H9 (cell line): Measurements from ENCODE around the gene DENND1A. TPM values are rescaled to one million over a fixed set of nuclear protein-coding genes. Genes with fewer than 3 reads are reported as not detected.

Source experiments
- DNase-seq: peaks from one replicate; pipeline ENCODE4 v3.0.0-alpha.2; 2017
- H2AFZ ChIP-seq: one replicate; pipeline ENCODE4 v1.6.1; 2013; ENCODE audit warnings: mild to moderate bottlenecking, low read length, control low read depth, moderate library complexity
- H2AK5ac ChIP-seq: 2 replicates; pipeline ENCODE4 v1.6.1; 2013; ENCODE audit warnings: low read length, control low read depth, mixed read lengths; ENCODE audit not compliant: insufficient read length
- H2BK120ac ChIP-seq: one replicate; pipeline ENCODE4 v1.6.1; 2013; ENCODE audit warnings: low read depth, mild to moderate bottlenecking, low read length, control low read depth, inconsistent platforms; ENCODE audit not compliant: poor library complexity, severe bottlenecking
- H2BK12ac ChIP-seq: 2 replicates; pipeline ENCODE4 v1.6.1; 2013; ENCODE audit warnings: low read length, control low read depth, mixed read lengths, low read depth; ENCODE audit not compliant: insufficient read length
- H2BK15ac ChIP-seq: 2 replicates; pipeline ENCODE4 v1.6.1; 2013; ENCODE audit warnings: low read depth, low read length, control low read depth
- H2BK20ac ChIP-seq: one replicate; pipeline ENCODE4 v1.6.1; 2013; ENCODE audit warnings: low read depth, mild to moderate bottlenecking, low read length, control low read depth, inconsistent platforms; ENCODE audit not compliant: poor library complexity, severe bottlenecking
- H2BK5ac ChIP-seq: 2 replicates; pipeline ENCODE4 v1.6.1; 2013; ENCODE audit warnings: low read length, control low read depth, mixed read lengths; ENCODE audit not compliant: insufficient read length
- H3K14ac ChIP-seq: 2 replicates; pipeline ENCODE4 v1.6.1; 2013; ENCODE audit warnings: low read length, control low read depth; ENCODE audit not compliant: insufficient read depth
- H3K18ac ChIP-seq: 2 replicates; pipeline ENCODE4 v1.6.1; 2013; ENCODE audit warnings: low read depth, mild to moderate bottlenecking, mixed read lengths, low read length, control low read depth; ENCODE audit not compliant: insufficient read length
- H3K23ac ChIP-seq: 2 replicates; pipeline ENCODE4 v1.6.1; 2013; ENCODE audit warnings: low read length, control low read depth, mixed read lengths, low read depth; ENCODE audit not compliant: insufficient read length
- H3K23me2 ChIP-seq: 2 replicates; pipeline ENCODE4 v1.6.1; 2013; ENCODE audit warnings: low read depth, mild to moderate bottlenecking, mixed read lengths, low read length, control low read depth; ENCODE audit not compliant: insufficient read length, poor library complexity, severe bottlenecking
- H3K27ac ChIP-seq: 2 replicates; pipeline ENCODE4 v1.5.1; 2013; ENCODE audit warnings: low read length, control low read depth, mixed read lengths, low read depth; ENCODE audit not compliant: insufficient read length
- H3K27me3 ChIP-seq: 2 replicates; pipeline ENCODE4 v1.6.1; 2013; ENCODE audit warnings: low read length, control low read depth, inconsistent platforms; ENCODE audit not compliant: insufficient read depth
- H3K4ac ChIP-seq: 2 replicates; pipeline ENCODE4 v1.6.1; 2013; ENCODE audit warnings: low read depth, mild to moderate bottlenecking, control low read depth, inconsistent platforms, low read length, moderate library complexity
- H3K4me1 ChIP-seq: 2 replicates; pipeline ENCODE4 v1.6.1; 2013; ENCODE audit warnings: low read length, control low read depth, inconsistent platforms; ENCODE audit not compliant: insufficient read depth
- H3K4me2 ChIP-seq: 2 replicates; pipeline ENCODE4 v1.6.1; 2013; ENCODE audit warnings: low read length, control low read depth, mixed read lengths; ENCODE audit not compliant: insufficient read length, insufficient read depth
- H3K56ac ChIP-seq: 2 replicates; pipeline ENCODE4 v1.6.1; 2013; ENCODE audit warnings: low read depth, mild to moderate bottlenecking, mixed read lengths, low read length, control low read depth; ENCODE audit not compliant: insufficient read length
- H3K79me1 ChIP-seq: 2 replicates; pipeline ENCODE4 v1.6.1; 2013; ENCODE audit warnings: low read depth, mild to moderate bottlenecking, moderate library complexity, low read length, control low read depth, inconsistent platforms; ENCODE audit not compliant: insufficient read depth, poor library complexity, severe bottlenecking
- H3K79me2 ChIP-seq: 2 replicates; pipeline ENCODE4 v1.6.1; 2013; ENCODE audit warnings: low read length, control low read depth, inconsistent platforms; ENCODE audit not compliant: insufficient read depth
- H3K9ac ChIP-seq: 2 replicates; pipeline ENCODE4 v1.6.1; 2013; ENCODE audit warnings: low read length, control low read depth, mixed read lengths; ENCODE audit not compliant: insufficient read length; ENCODE audit errors: extremely low read depth
- H3K9me3 ChIP-seq: one replicate; pipeline ENCODE4 v1.6.1; 2013; ENCODE audit warnings: low read depth, low read length, inconsistent platforms; ENCODE audit not compliant: control insufficient read depth
- H3T11ph ChIP-seq: one replicate; pipeline ENCODE4 v1.6.1; 2013; ENCODE audit warnings: mild to moderate bottlenecking, low read length, control low read depth, inconsistent platforms
- H4K20me1 ChIP-seq: one replicate; pipeline ENCODE4 v1.6.1; 2013; ENCODE audit not compliant: control insufficient read depth, insufficient read length, insufficient read depth
- H4K5ac ChIP-seq: 2 replicates; pipeline ENCODE4 v1.6.1; 2013; ENCODE audit warnings: low read depth, mild to moderate bottlenecking, mixed read lengths, low read length, control low read depth; ENCODE audit not compliant: insufficient read length
- H4K8ac ChIP-seq: replicated peaks from 2 replicates; pipeline ENCODE4 v1.6.1; 2013; ENCODE audit warnings: low read length, control low read depth, mixed read lengths, low read depth; ENCODE audit not compliant: insufficient read length
- H4K91ac ChIP-seq: 2 replicates; pipeline ENCODE4 v1.6.1; 2013; ENCODE audit warnings: low read depth, mild to moderate bottlenecking, moderate library complexity, mixed read lengths, low read length, control low read depth; ENCODE audit not compliant: insufficient read length
- H3K27ac Mint-ChIP-seq, 3 experiments: 2 replicates in 2 of 3; 3 replicates in 1 of 3; pipeline ENCODE4 v1.8.0; 2020 to 2021; ENCODE audit warnings: mixed read lengths in 3 of 3, mild to moderate bottlenecking in 1 of 3, moderate library complexity in 1 of 3
- H3K27me3 Mint-ChIP-seq: 2 replicates; pipeline ENCODE4 v1.8.0; 2021; ENCODE audit warnings: low read depth, mild to moderate bottlenecking, moderate library complexity, mixed read lengths
- H3K36me3 Mint-ChIP-seq, 3 experiments: 2 replicates in 2 of 3; 3 replicates in 1 of 3; pipeline ENCODE4 v1.8.0; 2020 to 2021; ENCODE audit warnings: low read depth in 3 of 3, mixed read lengths in 3 of 3; ENCODE audit not compliant: insufficient read depth in 1 of 3
- H3K4me1 Mint-ChIP-seq, 2 experiments: 2 replicates each; pipeline ENCODE4 v1.8.0; 2020; ENCODE audit warnings: mixed read lengths in 2 of 2
- H3K4me3 Mint-ChIP-seq, 2 experiments: 2 replicates in 1 of 2; 3 replicates in 1 of 2; pipeline ENCODE4 v1.8.0; 2020 to 2021; ENCODE audit warnings: mild to moderate bottlenecking in 2 of 2, mixed read lengths in 2 of 2, moderate library complexity in 1 of 2
- H3K9me3 Mint-ChIP-seq, 2 experiments: 2 replicates in 1 of 2; 3 replicates in 1 of 2; pipeline ENCODE4 v1.8.0; 2020; ENCODE audit warnings: mild to moderate bottlenecking in 2 of 2, mixed read lengths in 2 of 2, moderate library complexity in 1 of 2
- WGBS: extraction: QIAGEN DNeasy Blood & Tissue Kit; methylation state at CpG from one replicate; pipeline ENCODE4 v1.1.7; 2013; ENCODE audit warnings: missing lambda C conversion rate, low lambda C conversion rate, mixed read lengths; ENCODE audit not compliant: insufficient read length; ENCODE audit errors: extremely low coverage; 5-methylcytosine and 5-hydroxymethylcytosine counted together
- total RNA-seq: library from RNA; stranded (reverse); gene quantifications from 2 replicates; pipeline ENCODE4 v1.2.1, GENCODE V29; 2021
- TF ChIP-seq, protein P1 (sequence below): fragments of 200-600 bp; sonication (generic); conservative IDR thresholded peaks from 3 replicates; pipeline ENCODE4 v1.8.0; 2021; ENCODE audit warnings: antibody characterized with exemption, mild to moderate bottlenecking

The DENND1A gene
- total RNA-seq, 1 experiment from 2014 or later: 20.4 TPM

GRCh38 chr9:123370526-123371227 is 559.2 kb downstream of the DENND1A start:
- Histone ChIP-seq H3K27me3 (no peaks in the 10 kb centered on the region; the same call in 1 of the 2 replicates), H4K5ac (no peak overlapping the region), H3K9me3 (no peaks in the 10 kb centered on the region), H3K4ac (no peak overlapping the region), H3K18ac (no peak overlapping the region), H3K79me2 (no peaks in the 10 kb centered on the region), H3T11ph (no peak overlapping the region), H2BK120ac (no peak overlapping the region), H3K56ac (no peak overlapping the region), H3K14ac (no peak overlapping the region), H2BK20ac (no peak overlapping the region), H2BK5ac (no peak overlapping the region), H4K91ac (no peak overlapping the region), H2BK12ac (no peak overlapping the region), H3K79me1 (no peaks in the 10 kb centered on the region), H3K23me2 (no peaks in the 10 kb centered on the region), H2AFZ (no peak overlapping the region), H3K9ac (no peak overlapping the region), H4K8ac (no peak overlapping the region), H3K23ac (no peak overlapping the region), H3K4me2 (no peak overlapping the region), H3K27ac (no peak overlapping the region), H2AK5ac (no peak overlapping the region), H4K20me1 (no peaks in the 10 kb centered on the region), H2BK15ac (no peak overlapping the region), H3K4me1 (no peaks in the 10 kb centered on the region)
- TF ChIP-seq, protein P1, sequence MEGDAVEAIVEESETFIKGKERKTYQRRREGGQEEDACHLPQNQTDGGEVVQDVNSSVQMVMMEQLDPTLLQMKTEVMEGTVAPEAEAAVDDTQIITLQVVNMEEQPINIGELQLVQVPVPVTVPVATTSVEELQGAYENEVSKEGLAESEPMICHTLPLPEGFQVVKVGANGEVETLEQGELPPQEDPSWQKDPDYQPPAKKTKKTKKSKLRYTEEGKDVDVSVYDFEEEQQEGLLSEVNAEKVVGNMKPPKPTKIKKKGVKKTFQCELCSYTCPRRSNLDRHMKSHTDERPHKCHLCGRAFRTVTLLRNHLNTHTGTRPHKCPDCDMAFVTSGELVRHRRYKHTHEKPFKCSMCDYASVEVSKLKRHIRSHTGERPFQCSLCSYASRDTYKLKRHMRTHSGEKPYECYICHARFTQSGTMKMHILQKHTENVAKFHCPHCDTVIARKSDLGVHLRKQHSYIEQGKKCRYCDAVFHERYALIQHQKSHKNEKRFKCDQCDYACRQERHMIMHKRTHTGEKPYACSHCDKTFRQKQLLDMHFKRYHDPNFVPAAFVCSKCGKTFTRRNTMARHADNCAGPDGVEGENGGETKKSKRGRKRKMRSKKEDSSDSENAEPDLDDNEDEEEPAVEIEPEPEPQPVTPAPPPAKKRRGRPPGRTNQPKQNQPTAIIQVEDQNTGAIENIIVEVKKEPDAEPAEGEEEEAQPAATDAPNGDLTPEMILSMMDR: no peak
- Mint-ChIP-seq H3K27ac (no peak overlapping the region), H3K9me3 (no peaks in the 10 kb centered on the region; a peak in 1 of 5 replicates), H3K4me1 (peaks cover 28 to 37% of the 10 kb centered on the region in 2 experiments), H3K4me3 (no peak overlapping the region), H3K36me3 (peaks cover 0 to 26% (median 0%) of the 10 kb centered on the region in 3 experiments; a peak in 3 of 7 replicates), H3K27me3 (peaks cover 19% of the 10 kb centered on the region)
- WGBS: no CpG with 5 or more reads among the region's 29 CpGs
- no peak for DNase-seq
